Measurements from ENCODE around the gene YIPF3. TPM values are rescaled to one million over a fixed set of nuclear protein-coding genes. Genes with fewer than 3 reads are reported as not detected.

Gene YIPF3
- total RNA-seq, 4 donors from 2014 or later = 82.6 to 119 (median 89.0) TPM

- H3K4me3 ChIP-seq (ENCODE audit: low read depth, poor library complexity, severe bottlenecking) = no peak overlapping the region
- TF ChIP-seq CTCF (IDR thresholded peaks at IDR 0.05) = no peak
- TF ChIP-seq POLR2A (IDR thresholded peaks at IDR 0.05) = no peak
- DNase-seq (ENCODE audit: low spot score in 2 of 2) = no peak
- 56 to 60% methylated on average over 2 of the region's 2 CpGs for WGBS, 2 donors
- intact Hi-C loops (cut with DNase I; ENCODE audit: low total_unique reads) = no loop called here
These were observed 35.7 kb downstream of the YIPF3 start for GRCh38 chr6:43481075-43481474.

- no peak for DNase-seq (ENCODE audit: low spot score in 2 of 2)
- H3K4me3 ChIP-seq (ENCODE audit: low read depth, poor library complexity, severe bottlenecking) = peak overlapping the region; percentile 55
- TF ChIP-seq CTCF (IDR thresholded peaks at IDR 0.05) = no peak
- TF ChIP-seq POLR2A (IDR thresholded peaks at IDR 0.05) = no peak
- 6 to 10% methylated on average over 3 of the region's 3 CpGs for WGBS, 2 donors
- intact Hi-C loops (cut with DNase I; ENCODE audit: low total_unique reads) = no loop called here
These were observed 38.7 kb downstream of the YIPF3 start for GRCh38 chr6:43478008-43478372.

GRCh38 chr6:43477235-43478007, 39.3 kb downstream of the YIPF3 start, which contains the start of gene TJAP1:
Gene TJAP1, plus strand, starts transcription at chr6:43477570. Its CDS starts 21,432 bp downstream, at chr6:43499002.
- peak; percentile 89 to 98 for DNase-seq (ENCODE audit: low spot score in 2 of 2)
- 1 to 2% methylated on average over 34 of the region's 34 CpGs for WGBS, 2 donors
- peak within 1 kb of the TSS; percentile 55 for H3K4me3 ChIP-seq (ENCODE audit: low read depth, poor library complexity, severe bottlenecking)
- no peak for TF ChIP-seq CTCF (IDR thresholded peaks at IDR 0.05)
- no peak for TF ChIP-seq POLR2A (IDR thresholded peaks at IDR 0.05)
- intact Hi-C loops (cut with DNase I; ENCODE audit: low total_unique reads) = no loop called here

GRCh38 chr6:43476746-43477145, 40.0 kb downstream of the YIPF3 start:
- 24 to 36% methylated on average over 2 of the region's 2 CpGs for WGBS, 2 donors
- TF ChIP-seq CTCF (IDR thresholded peaks at IDR 0.05) = no peak
- no peak for TF ChIP-seq POLR2A (IDR thresholded peaks at IDR 0.05)
- DNase-seq (ENCODE audit: low spot score in 2 of 2) = no peak
- H3K4me3 ChIP-seq (ENCODE audit: low read depth, poor library complexity, severe bottlenecking) = no peak overlapping the region
- intact Hi-C loops (cut with DNase I; ENCODE audit: low total_unique reads) = no loop called here

GRCh38 chr6:43475516-43475915, 41.2 kb downstream of the YIPF3 start:
- intact Hi-C loops (cut with DNase I; ENCODE audit: low total_unique reads) = no loop called here
- 86 to 90% methylated on average over 6 of the region's 6 CpGs for WGBS, 2 donors
- no peak for DNase-seq (ENCODE audit: low spot score in 2 of 2)
- H3K4me3 ChIP-seq (ENCODE audit: low read depth, poor library complexity, severe bottlenecking) = no peak overlapping the region
- TF ChIP-seq CTCF (IDR thresholded peaks at IDR 0.05) (no peak), POLR2A (IDR thresholded peaks at IDR 0.05) (no peak)

- no peak for TF ChIP-seq POLR2A (IDR thresholded peaks at IDR 0.05)
- TF ChIP-seq CTCF (IDR thresholded peaks at IDR 0.05) = no peak
- DNase-seq (ENCODE audit: low spot score in 2 of 2) = no peak
- intact Hi-C loops (cut with DNase I; ENCODE audit: low total_unique reads) = no loop called here
- WGBS, 2 donors = 91 to 94% methylated on average over 4 of the region's 4 CpGs
- no peak overlapping the region for H3K4me3 ChIP-seq (ENCODE audit: low read depth, poor library complexity, severe bottlenecking)
These were observed 44.2 kb downstream of the YIPF3 start for GRCh38 chr6:43472515-43472914.
